Thoracic aorta (tissue), 2 donors: ENCODE results near the gene BCL7B. TPM values are rescaled to one million over a fixed set of nuclear protein-coding genes. Genes with fewer than 3 reads are reported as not detected.
A peak's percentile ranks its signal among the peaks of the same experiment; 100 is the strongest.

ENCODE experiments used
- ATAC-seq: fragments of 150-250 bp; one replicate; pipeline ENCODE4 v1.8.0; 2017; ENCODE audit warnings: low read depth; ENCODE audit not compliant: insufficient number of reproducible peaks, low FRiP score
- DNase-seq: peaks from one replicate; pipeline ENCODE4 v3.0.0-alpha.2; 2020; ENCODE audit warnings: low spot score
- H3K27ac ChIP-seq, 2 donors: fragments of 200-600 bp; sonication (generic); 1 replicate in 1 of 2; 2 replicates in 1 of 2; pipeline ENCODE4 v1.5.1; 2016; ENCODE audit warnings: mild to moderate bottlenecking in 2 of 2, moderate library complexity in 2 of 2
- H3K27me3 ChIP-seq: fragments of 200-600 bp; sonication (generic); replicated peaks from 2 replicates; pipeline ENCODE4 v1.6.0; 2016; ENCODE audit warnings: mild to moderate bottlenecking; ENCODE audit not compliant: insufficient read depth
- H3K36me3 ChIP-seq: fragments of 200-600 bp; sonication (generic); one replicate; pipeline ENCODE4 v1.5.1; 2016
- H3K4me1 ChIP-seq, 2 donors: fragments of 200-600 bp; sonication (generic); 1 replicate in 1 of 2; 2 replicates in 1 of 2; pipeline versions ENCODE4 v1.5.1 to v1.6.0; 2016; ENCODE audit warnings: low read depth in 2 of 2, mild to moderate bottlenecking in 1 of 2; ENCODE audit not compliant: control insufficient read depth in 1 of 2
- H3K4me3 ChIP-seq: fragments of 200-600 bp; sonication (generic); 2 replicates; pipeline ENCODE4 v1.5.1; 2016; ENCODE audit warnings: mild to moderate bottlenecking
- H3K9me3 ChIP-seq: fragments of 200-600 bp; sonication (generic); 2 replicates; pipeline ENCODE4 v1.5.1; 2016
- total RNA-seq, 2 donors: library from RNA; depleted of rRNA; stranded (reverse); fragments of >200 nt; gene quantifications; one replicate each; pipeline versions ENCODE4 v1.1.0 to v1.2.3, GENCODE V29; 2016
- TF ChIP-seq, protein P1 (sequence below): fragments of 200-600 bp; sonication (generic); IDR thresholded peaks from one replicate; pipeline ENCODE4 v1.5.1; 2019; ENCODE audit warnings: antibody characterized with exemption

The BCL7B gene
- total RNA-seq, 2 donors from 2014 or later, result 99.8 to 129 TPM

GRCh38 chr7:73521636-73522104, 35.8 kb downstream of the BCL7B start:
- Histone ChIP-seq H3K9me3 (no peaks in the 10 kb centered on the region), H3K27ac (peak overlapping the region; percentile 87 to 90), H3K4me1 (peaks cover 21 to 48% of the 10 kb centered on the region in 2 donors), H3K27me3 (no peaks in the 10 kb centered on the region), H3K36me3 (no peaks in the 10 kb centered on the region), H3K4me3 (peak overlapping the region; percentile 92)
- TF ChIP-seq, protein P1, sequence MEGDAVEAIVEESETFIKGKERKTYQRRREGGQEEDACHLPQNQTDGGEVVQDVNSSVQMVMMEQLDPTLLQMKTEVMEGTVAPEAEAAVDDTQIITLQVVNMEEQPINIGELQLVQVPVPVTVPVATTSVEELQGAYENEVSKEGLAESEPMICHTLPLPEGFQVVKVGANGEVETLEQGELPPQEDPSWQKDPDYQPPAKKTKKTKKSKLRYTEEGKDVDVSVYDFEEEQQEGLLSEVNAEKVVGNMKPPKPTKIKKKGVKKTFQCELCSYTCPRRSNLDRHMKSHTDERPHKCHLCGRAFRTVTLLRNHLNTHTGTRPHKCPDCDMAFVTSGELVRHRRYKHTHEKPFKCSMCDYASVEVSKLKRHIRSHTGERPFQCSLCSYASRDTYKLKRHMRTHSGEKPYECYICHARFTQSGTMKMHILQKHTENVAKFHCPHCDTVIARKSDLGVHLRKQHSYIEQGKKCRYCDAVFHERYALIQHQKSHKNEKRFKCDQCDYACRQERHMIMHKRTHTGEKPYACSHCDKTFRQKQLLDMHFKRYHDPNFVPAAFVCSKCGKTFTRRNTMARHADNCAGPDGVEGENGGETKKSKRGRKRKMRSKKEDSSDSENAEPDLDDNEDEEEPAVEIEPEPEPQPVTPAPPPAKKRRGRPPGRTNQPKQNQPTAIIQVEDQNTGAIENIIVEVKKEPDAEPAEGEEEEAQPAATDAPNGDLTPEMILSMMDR, result no peak
- DNase-seq (no peak), ATAC-seq (peak; percentile 69)

DNA sequence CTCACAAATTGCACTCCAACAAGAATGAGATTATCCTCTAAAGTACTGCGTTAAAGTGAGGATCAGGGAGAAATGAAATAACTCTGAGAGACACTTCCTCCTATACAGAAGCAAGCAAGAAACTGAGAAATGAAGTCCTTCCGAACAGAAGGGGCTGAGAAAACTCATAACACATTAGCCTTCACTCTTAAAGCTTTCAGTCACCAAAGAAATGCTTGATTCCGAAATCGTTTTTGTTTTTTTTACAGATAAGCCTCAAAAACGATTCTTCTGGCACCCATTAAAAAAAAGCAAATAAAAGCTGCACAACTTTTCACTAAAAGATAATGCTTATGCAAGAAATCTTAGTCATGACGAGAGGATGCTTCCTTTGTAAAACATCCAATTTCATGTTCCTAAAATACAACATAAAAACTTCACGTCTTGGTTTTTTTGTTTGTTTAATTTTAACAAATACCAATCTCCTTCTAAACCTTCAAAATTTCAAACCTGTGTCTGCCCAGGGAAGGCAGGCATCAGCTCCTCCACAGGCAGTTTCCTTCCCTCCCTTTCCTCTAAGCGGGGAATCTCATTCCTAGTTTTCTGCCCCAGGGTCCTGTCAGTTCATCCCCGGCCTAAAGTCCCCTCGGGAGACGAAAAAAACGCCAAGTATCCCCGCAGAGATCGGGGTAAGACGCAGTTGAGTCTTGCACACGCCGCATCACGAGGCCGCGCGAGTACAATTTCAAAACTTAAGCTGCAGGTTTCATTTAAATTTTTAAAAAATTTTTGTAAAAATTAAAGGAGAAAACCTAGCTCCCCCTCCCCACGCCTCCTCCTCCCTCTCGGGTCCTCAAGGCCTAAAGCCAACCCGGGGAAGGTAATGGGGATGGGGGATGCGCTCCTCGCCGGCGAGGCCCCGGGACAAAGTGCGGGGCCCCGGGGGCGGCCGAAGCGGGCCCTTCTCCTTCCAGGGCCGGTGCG, 36.5 kb downstream of the BCL7B start:
- Histone ChIP-seq H3K4me3 (peak overlapping the region; percentile 92), H3K9me3 (no peaks in the 10 kb centered on the region), H3K4me1 (peaks cover 21 to 48% of the 10 kb centered on the region in 2 donors), H3K36me3 (peaks cover 1% of the 10 kb centered on the region), H3K27me3 (no peaks in the 10 kb centered on the region), H3K27ac (peak overlapping the region; percentile 87 to 90)
- no peak for DNase-seq
- no peak for ATAC-seq
- TF ChIP-seq, protein P1, result no peak

- TF ChIP-seq, protein P1, result no peak
- no peaks in the 10 kb centered on the region for H3K9me3 ChIP-seq
- H3K4me3 ChIP-seq, result peak overlapping the region; percentile 92
- H3K4me1 ChIP-seq, result peaks cover 21 to 48% of the 10 kb centered on the region in 2 donors
- ATAC-seq (no peak), DNase-seq (no peak)
- H3K36me3 ChIP-seq, result peaks cover 7% of the 10 kb centered on the region
- H3K27me3 ChIP-seq, result no peaks in the 10 kb centered on the region
- H3K27ac ChIP-seq, result peak overlapping the region; percentile 4 to 87
Observed at GRCh38 chr7:73519867-73520672, 37.4 kb downstream of the BCL7B start.

DNA sequence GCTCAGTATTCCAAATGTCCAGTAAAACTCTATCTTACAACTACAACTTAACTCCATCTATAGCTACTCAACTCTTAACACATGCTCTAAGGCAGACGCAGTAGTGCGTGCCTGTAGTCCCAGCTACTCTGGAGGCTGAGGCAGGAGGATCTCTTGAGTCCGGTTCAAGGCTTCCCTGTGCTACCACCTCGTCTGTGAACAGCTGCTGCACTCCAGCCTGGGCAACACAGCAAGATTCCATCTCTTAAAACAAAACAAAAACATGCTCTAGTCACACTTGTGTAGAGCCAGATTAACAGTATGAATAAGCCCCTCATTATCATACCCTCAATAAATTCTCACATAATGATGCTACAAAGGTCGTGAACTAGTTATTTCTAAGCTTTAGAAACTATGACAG, 39.0 kb downstream of the BCL7B start:
- H3K27ac ChIP-seq, result no peak overlapping the region
- H3K9me3 ChIP-seq, result no peaks in the 10 kb centered on the region
- ATAC-seq (no peak), DNase-seq (no peak)
- H3K4me3 ChIP-seq, result no peak overlapping the region
- H3K36me3 ChIP-seq, result peaks cover 12% of the 10 kb centered on the region
- TF ChIP-seq, protein P1, result no peak
- H3K27me3 ChIP-seq, result no peaks in the 10 kb centered on the region
- peaks cover 21 to 58% of the 10 kb centered on the region in 2 donors for H3K4me1 ChIP-seq
